Measurements from ENCODE around the gene PLCXD1.

The PLCXD1 gene

DNA sequence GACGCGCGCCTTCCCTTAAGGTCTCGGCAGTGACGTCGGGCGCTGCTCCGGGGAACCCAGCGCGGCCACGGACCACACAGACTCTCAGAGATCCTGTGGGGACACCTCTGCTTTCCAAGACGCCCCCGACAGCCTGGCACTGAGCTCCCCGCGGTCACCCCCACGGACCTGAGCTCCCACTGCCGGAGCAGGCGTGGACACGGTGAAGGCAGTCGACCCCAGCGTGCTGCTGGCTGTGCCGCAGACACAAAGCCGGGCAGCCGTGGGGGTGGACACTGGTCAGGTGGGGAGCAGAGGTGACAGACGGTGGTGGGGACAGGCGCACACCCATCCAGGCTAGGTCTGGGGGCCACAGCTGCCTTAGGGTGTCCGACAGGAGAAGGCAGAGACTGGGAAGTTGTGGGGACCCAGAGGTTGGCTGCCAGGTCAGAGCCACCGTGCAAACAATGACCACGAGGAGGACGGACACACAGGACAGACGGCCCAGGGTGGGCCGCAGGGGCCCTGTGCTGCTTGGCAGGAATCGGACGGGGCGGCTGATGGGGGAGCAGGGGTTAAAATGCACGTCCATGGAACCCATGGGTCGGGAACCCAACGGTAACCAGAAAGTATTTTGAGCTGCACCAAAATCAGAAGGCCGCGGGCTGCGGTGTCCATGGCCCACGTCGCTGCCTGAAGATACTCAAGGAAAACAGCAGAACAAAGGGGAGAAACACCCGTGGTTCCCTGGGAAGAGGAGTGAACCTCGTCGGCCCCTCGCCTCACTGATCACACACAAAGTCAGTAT is 54.0 kb downstream of the PLCXD1 start:
- no peak for DNase-seq (ENCODE audit: low spot score)

- DNase-seq (ENCODE audit: low spot score): no peak
Observed at GRCh38 chrX:335758-336155, 54.6 kb downstream of the PLCXD1 start.

- no peak for DNase-seq (ENCODE audit: low spot score)
Observed at GRCh38 chrX:336227-336626, 55.0 kb downstream of the PLCXD1 start.

- DNase-seq (ENCODE audit: low spot score): no peak
Observed at GRCh38 chrX:337331-337831, 56.2 kb downstream of the PLCXD1 start.

GRCh38 chrX:338281-338835 is 57.2 kb downstream of the PLCXD1 start:
- no peak for DNase-seq (ENCODE audit: low spot score)

DNA sequence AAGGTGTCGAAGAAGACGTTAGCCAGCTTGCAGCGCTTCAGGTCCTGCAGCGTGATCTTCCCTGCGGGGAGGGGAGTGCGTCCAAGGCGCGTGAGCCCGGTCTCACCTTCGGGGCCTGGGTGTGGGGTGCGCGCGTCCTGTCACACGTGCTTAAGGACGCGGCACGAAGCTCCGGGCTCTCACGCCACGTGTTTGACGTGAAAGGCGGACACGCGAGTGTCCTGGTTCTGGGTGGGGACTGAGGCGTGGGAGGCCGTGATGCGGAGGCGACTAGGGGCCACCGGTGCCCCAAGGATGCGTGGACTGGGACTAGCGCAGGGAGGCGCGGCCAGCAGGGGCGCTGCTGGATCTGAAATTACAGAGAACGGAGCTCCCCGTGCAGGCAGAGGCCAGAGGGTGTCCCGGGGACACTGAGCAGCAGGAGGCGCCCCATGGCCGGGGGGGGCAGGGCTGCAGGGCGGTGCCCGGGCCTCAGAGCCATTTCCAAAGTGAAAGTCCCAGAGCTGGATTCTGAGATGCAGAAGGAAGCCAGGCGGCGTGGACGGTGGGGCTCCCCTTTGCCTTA is 57.7 kb downstream of the PLCXD1 start:
- no peak for DNase-seq (ENCODE audit: low spot score)

- no peak for DNase-seq (ENCODE audit: low spot score)
Observed at GRCh38 chrX:340121-340520, 58.9 kb downstream of the PLCXD1 start.

GRCh38 chrX:340641-341423 is 59.7 kb downstream of the PLCXD1 start:
- no peak for DNase-seq (ENCODE audit: low spot score)

DNA sequence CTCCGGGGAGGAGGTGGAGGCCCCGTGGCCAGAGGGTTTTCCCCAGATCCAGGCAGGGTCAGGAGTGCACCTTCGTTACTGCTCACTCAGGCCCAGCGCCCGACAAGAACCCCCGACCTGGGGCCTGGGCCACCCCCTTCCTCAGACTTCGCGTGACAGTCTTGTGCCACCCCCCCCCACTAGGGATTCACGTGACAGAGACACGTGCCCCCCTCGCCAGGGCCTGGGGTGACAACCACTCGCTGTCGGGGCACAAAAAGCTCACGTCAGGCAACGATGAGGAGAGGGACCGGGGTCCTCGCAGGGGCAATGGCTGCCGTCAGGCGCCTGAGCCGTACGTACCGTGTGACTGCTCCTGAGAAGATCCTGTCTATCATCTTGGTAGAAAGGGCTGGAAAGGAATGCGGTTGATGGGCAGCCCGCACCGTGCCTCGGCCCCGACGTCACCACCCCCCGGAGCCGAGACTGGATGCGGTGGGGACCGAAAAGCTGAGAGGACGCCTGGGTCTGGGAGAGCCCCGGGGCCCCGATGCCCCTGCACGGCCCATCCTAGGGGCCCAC is 60.4 kb downstream of the PLCXD1 start:
- no peak for DNase-seq (ENCODE audit: low spot score)

DNA sequence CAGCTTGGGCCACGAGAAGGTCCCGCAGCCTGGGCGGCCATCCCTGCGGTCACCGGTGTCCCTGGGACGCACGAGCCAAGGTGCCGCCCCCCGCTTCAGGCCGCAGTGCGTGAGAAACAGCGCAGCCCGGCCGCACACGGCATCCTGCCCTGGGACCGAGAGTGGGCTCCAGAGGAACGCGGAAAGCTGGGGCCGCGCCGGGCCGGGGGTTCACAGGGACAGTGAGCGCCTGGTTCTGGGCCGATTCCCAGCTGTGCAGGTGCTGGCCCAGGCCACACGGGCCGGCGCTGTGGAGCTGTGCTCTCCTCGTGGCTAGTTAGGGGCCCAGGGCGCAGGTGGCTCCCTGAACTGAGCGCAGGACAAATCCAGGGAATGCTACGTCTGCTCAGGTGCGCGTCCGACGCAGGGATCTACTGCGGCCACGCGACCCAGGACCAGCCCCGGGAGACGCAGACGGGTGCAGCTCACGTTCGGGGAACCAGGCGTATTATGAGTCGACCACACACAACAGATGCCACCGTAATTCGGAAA is 63.3 kb downstream of the PLCXD1 start:
- no peak for DNase-seq (ENCODE audit: low spot score)

GRCh38 chrX:345020-345925 is 64.1 kb downstream of the PLCXD1 start:
- DNase-seq (ENCODE audit: low spot score): no peak

GRCh38 chrX:346034-346813 is 65.0 kb downstream of the PLCXD1 start:
- DNase-seq (ENCODE audit: low spot score): no peak

- no peak for DNase-seq (ENCODE audit: low spot score)
Observed at GRCh38 chrX:347351-348117, 66.4 kb downstream of the PLCXD1 start.

- DNase-seq (ENCODE audit: low spot score): no peak
Observed at GRCh38 chrX:348461-349117, 67.4 kb downstream of the PLCXD1 start.

GRCh38 chrX:349196-349595 is 68.0 kb downstream of the PLCXD1 start:
- no peak for DNase-seq (ENCODE audit: low spot score)

GRCh38 chrX:349702-350101 is 68.5 kb downstream of the PLCXD1 start:
- DNase-seq (ENCODE audit: low spot score): no peak

DNA sequence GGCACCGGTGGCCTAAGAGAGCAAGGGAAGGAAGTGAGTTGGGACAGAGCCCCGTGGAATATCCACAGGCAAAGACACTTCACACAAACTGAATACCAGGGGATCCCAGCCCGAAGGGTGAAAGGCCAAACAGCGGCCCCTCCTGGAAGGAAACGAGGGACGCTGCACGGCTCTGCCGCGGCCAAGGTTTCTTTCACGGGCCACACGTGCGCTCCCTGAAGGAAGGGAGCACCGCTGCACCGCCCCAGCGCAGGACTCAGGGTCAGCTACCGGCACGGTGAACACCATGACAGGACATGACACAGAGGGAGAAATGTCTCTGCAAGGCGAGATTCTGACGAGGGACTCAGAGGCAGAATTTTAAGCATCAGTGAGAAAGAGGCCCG is 69.0 kb downstream of the PLCXD1 start:
- DNase-seq (ENCODE audit: low spot score): no peak

DNA sequence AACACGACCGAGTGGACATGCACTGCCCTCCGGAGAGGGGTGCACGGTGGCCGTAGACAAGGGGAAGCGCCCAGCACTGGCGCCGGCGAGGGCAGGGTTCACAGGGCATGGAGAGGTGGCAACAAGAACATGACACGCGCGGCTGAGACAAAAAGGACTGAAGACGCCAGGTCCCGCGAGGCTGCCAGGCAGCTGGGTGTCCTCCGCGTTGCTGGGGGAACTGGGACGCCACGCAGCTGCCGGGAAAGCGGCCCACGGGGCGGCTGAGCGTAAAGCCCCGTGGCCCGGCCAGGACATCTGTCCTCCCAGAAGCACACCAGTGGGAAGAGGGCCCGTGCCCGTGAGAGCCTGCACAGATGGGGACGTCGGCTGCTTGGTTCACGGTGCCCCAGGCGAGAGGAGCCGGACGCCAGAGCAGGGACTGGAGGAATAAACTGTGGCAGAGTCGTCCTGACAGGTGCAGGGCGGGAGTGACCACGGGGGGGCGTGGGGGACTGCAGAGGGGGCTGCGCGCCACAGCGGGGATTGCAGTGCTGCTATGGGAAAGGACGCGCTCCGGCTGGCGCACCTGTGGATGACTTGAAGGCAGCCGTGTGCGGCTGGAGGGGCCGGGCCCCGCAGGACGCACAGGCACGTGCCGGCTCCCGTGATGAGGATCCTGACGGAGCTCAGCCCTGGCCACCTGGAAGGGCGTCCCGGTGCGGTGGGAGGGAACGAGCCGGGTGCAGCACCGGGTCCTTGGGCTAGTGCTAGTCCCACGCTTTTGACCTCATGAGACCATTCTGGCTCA is 69.5 kb downstream of the PLCXD1 start:
- no peak for DNase-seq (ENCODE audit: low spot score)

All from AG08395 (cell line).